NOMO-1 treated with DMSO at 0.1 percent for 48 hours (cell line): ENCODE data around the gene PARD3B.

Source experiments
- DNase-seq: peaks from one replicate; lab custom pipeline; 2025; ENCODE audit not compliant: unreplicated experiment; lab: John Stamatoyannopoulos, UW

Gene PARD3B

GRCh38 chr2:205539603-205540002 lies 994.3 kb downstream of the PARD3B start:
- peak; percentile 19 for DNase-seq

GRCh38 chr2:205540036-205540435 lies 994.8 kb downstream of the PARD3B start:
- peak; percentile 71 for DNase-seq

GRCh38 chr2:205543262-205543843 lies 998.1 kb downstream of the PARD3B start:
- DNase-seq, result peak; percentile 60

- DNase-seq, result peak; percentile 4
These were observed 998.8 kb downstream of the PARD3B start for GRCh38 chr2:205543937-205544702.

GRCh38 chr2:205545971-205546816 lies 1000.9 kb downstream of the PARD3B start:
- DNase-seq, result peak; percentile 93

GRCh38 chr2:205555566-205556230 lies 1010.4 kb downstream of the PARD3B start:
- no peak for DNase-seq

- DNase-seq, result no peak
These were observed 1011.1 kb downstream of the PARD3B start for GRCh38 chr2:205556357-205556756.

- DNase-seq, result no peak
These were observed 1011.7 kb downstream of the PARD3B start for GRCh38 chr2:205556841-205557539.

- no peak for DNase-seq
These were observed 1012.6 kb downstream of the PARD3B start for GRCh38 chr2:205557873-205558272.

GRCh38 chr2:205561441-205561840 lies 1016.2 kb downstream of the PARD3B start:
- peak; percentile 55 for DNase-seq

- DNase-seq, result no peak
These were observed 1018.4 kb downstream of the PARD3B start for GRCh38 chr2:205563646-205564045.

GRCh38 chr2:205564346-205565141 lies 1019.3 kb downstream of the PARD3B start:
- DNase-seq, result no peak

GRCh38 chr2:205565142-205565522 lies 1019.9 kb downstream of the PARD3B start:
- DNase-seq, result no peak

- no peak for DNase-seq
These were observed 1021.4 kb downstream of the PARD3B start for GRCh38 chr2:205566606-205567168.

- DNase-seq, result no peak
These were observed 1023.3 kb downstream of the PARD3B start for GRCh38 chr2:205568620-205569019.

- DNase-seq, result no peak
These were observed 1025.4 kb downstream of the PARD3B start for GRCh38 chr2:205570648-205571047.

- DNase-seq, result no peak
These were observed 1026.2 kb downstream of the PARD3B start for GRCh38 chr2:205571360-205571959.

- DNase-seq, result no peak
These were observed 1028.7 kb downstream of the PARD3B start for GRCh38 chr2:205574001-205574400.

- DNase-seq, result no peak
These were observed 1034.1 kb downstream of the PARD3B start for GRCh38 chr2:205579335-205579734.
